Choroid plexus epithelial cell (primary cell): ENCODE results near the gene CIB1.

Experiments used
- DNase-seq: peaks from one replicate; pipeline ENCODE4 v3.0.0-alpha.2; 2010; ENCODE audit warnings: low read depth
- H3K4me3 ChIP-seq: 2 replicates; pipeline ENCODE4 v1.5.1; 2011; ENCODE audit warnings: low read depth, mild to moderate bottlenecking, control low read depth, low read length, moderate library complexity
- CTCF ChIP-seq: conservative IDR thresholded peaks from 2 replicates; pipeline ENCODE4 v1.5.1; 2011; ENCODE audit warnings: low read depth, mild to moderate bottlenecking, control low read depth, inconsistent platforms, low read length, moderate library complexity

The CIB1 gene

GRCh38 chr15:90213818-90214204 is 19.9 kb downstream of the CIB1 start:
- no peak for TF ChIP-seq CTCF
- no peak overlapping the region for H3K4me3 ChIP-seq
- no peak for DNase-seq

GRCh38 chr15:90213122-90213817 is 20.5 kb downstream of the CIB1 start:
- H3K4me3 ChIP-seq: no peak overlapping the region
- DNase-seq: no peak
- no peak for TF ChIP-seq CTCF

- TF ChIP-seq CTCF: no peak
- H3K4me3 ChIP-seq: no peak overlapping the region
- DNase-seq: no peak
Observed at GRCh38 chr15:90212221-90213098, 21.3 kb downstream of the CIB1 start.

GRCh38 chr15:90211440-90212143 is 22.1 kb downstream of the CIB1 start:
- no peak overlapping the region for H3K4me3 ChIP-seq
- DNase-seq: peak; percentile 25
- no peak for TF ChIP-seq CTCF

- no peak overlapping the region for H3K4me3 ChIP-seq
- no peak for TF ChIP-seq CTCF
- DNase-seq: no peak
Observed at GRCh38 chr15:90211009-90211408, 22.7 kb downstream of the CIB1 start.

GRCh38 chr15:90210593-90210992 is 23.1 kb downstream of the CIB1 start:
- no peak for TF ChIP-seq CTCF
- no peak for DNase-seq
- H3K4me3 ChIP-seq: no peak overlapping the region
